AML-193 (cell line): Measurements from ENCODE around the gene BCKDK.
"Not testable (repeated sequence)": the region's sequence is repeated elsewhere in the genome, so short reads cannot be mapped to it uniquely, and the experiment has no call there.

Source experiments
- DNase-seq, 2 experiments: peaks; one replicate each; lab custom pipeline; 2025; lab: John Stamatoyannopoulos, UW

The BCKDK gene

GRCh38 chr16:31099860-31100638, 8.1 kb upstream of the BCKDK start:
- DNase-seq: no peak

GRCh38 chr16:31100876-31101641, 7.1 kb upstream of the BCKDK start:
- not testable (repeated sequence) for DNase-seq

- DNase-seq: peak; percentile 78 to 80
These were observed 2.4 kb upstream of the BCKDK start for GRCh38 chr16:31105677-31106213.

GRCh38 chr16:31106509-31107464, 1.4 kb upstream of the BCKDK start:
- DNase-seq: no peak

- no peak for DNase-seq
These were observed 720 bp upstream of the BCKDK start for GRCh38 chr16:31107465-31107867.

- DNase-seq: no peak
These were observed 790 bp downstream of the BCKDK start for GRCh38 chr16:31108794-31109558.

- DNase-seq: no peak
These were observed 1.4 kb downstream of the BCKDK start for GRCh38 chr16:31109622-31110021.

- DNase-seq: no peak
These were observed 2.2 kb downstream of the BCKDK start for GRCh38 chr16:31110106-31111034.

- DNase-seq: no peak
These were observed 3.8 kb downstream of the BCKDK start for GRCh38 chr16:31111881-31112466.

GRCh38 chr16:31112711-31113110, 4.5 kb downstream of the BCKDK start:
- DNase-seq: no peak

GRCh38 chr16:31113121-31114120, 5.2 kb downstream of the BCKDK start:
- DNase-seq: peak; percentile 75 to 82

GRCh38 chr16:31114468-31114867, 6.3 kb downstream of the BCKDK start:
- no peak for DNase-seq

- peak; percentile 95 to 97 for DNase-seq
These were observed 9.4 kb downstream of the BCKDK start, which contains the start of gene KAT8 for GRCh38 chr16:31117384-31118222. Gene KAT8, plus strand, starts transcription at chr16:31117664. Its CDS starts 18 bp downstream, at chr16:31117682.

- DNase-seq: peak; percentile 57 to 64
These were observed 10.3 kb downstream of the BCKDK start for GRCh38 chr16:31118223-31119155.

GRCh38 chr16:31120129-31120528, 11.9 kb downstream of the BCKDK start:
- DNase-seq: no peak

- no peak for DNase-seq
These were observed 17.7 kb downstream of the BCKDK start for GRCh38 chr16:31125844-31126243.
